Smooth muscle cell of the brain vasculature (primary cell): ENCODE data around the gene ZSCAN5C.
"Not testable (repeated sequence)": the region's sequence is repeated elsewhere in the genome, so short reads cannot be mapped to it uniquely, and the experiment has no call there.

Source experiments
- DNase-seq: peaks from one replicate; pipeline ENCODE4 v3.0.0-alpha.2; 2012; ENCODE audit warnings: low read depth, low spot score

The ZSCAN5C gene, protein sequence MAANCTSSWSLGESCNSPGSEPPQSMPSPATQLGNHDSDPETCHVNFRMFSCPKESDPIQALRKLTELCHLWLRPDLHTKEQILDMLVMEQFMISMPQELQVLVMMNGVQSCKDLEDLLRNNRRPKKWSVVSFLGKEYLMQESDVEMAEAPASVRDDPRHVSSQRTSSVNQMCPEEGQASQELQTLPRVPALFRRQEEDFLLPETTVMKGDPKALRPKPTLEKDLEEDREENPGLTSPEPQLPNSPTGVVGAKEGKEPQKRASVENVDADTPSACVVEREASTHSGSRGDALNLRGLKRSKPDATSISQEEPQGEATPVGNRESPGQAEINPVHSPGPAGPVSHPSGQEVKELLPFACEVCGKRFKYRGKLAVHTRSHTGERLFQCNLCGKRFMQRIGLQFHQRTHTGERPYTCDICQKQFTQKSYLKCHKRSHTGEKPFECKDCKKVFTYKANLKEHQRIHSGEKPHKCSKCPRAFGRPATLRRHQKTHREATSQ

DNA sequence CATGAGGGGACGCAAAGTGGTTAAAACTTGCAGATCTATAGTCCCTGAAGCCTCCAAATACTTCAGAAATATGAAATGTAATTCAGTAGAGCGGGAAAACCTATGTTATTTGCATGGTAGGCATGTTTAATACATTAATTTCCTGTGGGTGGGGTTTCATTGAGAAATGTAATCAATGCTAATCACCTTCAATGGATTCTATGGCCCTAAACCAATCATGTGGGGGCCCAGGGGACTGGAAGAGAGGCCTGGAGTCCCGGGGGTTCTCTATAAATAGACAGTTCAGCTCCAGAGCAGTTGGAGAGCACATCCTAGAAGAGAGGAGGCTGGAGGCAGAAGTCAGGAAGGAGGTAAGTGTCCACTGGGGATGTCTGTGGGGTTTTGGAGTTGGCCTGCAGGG is at the start of gene ZSCAN5C:
Gene ZSCAN5C, plus strand, starts transcription at position 301 of the 400 bp plus-strand sequence. CDS start 3,641 bp downstream, outside the sequence.
- DNase-seq, result no peak

DNA sequence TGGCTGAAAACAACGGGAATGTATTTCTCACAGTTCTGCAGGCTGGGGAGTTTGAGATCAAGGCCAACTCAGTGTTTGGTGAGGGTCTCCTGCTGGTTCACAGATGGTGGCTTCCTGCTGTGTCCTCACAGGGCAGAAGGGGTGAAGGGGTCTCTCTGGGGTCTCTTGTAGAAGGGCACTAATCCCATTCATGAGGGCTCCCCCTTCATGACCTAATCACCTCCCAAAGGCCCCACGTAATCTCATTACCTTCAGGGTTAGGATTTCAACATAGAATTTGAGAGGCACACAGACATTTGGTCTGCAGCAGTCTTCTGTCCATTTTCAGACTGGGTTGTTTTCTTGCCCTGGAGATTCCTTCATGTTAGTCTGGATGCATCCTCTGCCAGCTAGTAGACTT is 49.4 kb upstream of the ZSCAN5C start:
- no peak for DNase-seq

DNA sequence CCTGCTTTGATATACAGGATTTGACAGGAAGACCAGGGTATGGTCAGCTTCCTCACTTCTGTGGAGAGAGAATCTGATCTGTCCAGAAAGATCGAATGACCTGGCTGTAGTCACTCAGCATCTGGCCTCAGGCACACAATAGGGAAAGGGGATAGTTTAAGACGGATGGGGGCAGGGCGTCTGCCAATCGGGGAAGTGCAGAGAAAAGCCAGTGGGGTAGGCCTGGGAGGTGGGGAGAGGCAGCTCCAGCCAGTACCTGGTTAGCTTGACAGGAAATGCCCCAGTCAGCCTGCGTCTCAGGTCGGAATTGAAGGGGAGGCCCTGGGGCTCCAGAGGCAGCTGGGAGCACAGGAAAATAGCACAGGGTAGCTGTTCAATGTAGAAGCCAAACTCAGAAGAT is 48.6 kb upstream of the ZSCAN5C start:
- no peak for DNase-seq

DNA sequence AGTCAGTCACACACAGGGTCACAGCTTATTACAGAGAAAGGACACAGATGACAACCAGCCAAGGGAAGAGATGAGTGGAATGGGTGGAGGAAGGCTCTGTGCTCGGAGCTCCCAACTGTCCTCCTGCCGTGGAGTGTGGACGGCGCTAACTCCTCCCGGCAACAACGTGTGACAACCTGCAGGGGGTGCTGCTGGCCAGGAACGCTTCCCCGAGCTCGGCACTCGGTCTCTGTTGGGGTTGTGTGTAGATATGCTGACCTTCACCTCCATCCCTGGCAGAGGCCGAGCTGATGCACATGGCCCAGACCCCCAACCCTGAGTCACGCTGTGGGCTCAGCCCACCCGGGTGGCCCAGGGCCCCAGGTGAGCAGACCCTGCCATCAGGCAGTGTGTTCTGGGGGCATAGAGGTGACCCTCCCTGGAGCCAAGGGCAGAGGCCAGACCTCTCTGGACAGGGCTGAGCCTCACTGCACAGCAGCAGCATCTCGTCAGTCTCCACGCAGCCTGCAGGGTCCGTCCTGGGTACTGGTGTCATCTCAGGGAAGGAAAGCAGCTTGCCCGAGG is 46.9 kb upstream of the ZSCAN5C start:
- DNase-seq, result no peak

DNA sequence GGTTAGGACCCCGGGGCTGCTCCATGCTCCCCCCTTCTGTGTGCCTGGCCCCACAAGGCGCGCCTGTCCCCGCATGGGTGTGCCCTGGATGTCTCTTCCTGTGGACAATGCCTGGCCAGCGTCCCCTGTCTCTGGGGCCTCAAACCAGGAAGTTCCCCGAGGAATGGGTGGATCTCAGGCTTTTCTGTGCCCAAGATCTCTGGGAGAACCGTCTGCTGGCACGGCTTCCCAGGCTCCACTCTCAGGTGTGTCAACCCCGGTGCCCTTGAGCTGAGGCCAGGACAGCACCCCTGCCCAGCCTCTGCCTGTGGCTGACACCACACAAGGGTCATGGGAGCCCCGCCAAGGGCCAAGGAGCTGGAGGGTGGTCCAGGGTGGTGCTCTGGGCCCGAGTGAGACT is 45.3 kb upstream of the ZSCAN5C start:
- DNase-seq, result no peak

DNA sequence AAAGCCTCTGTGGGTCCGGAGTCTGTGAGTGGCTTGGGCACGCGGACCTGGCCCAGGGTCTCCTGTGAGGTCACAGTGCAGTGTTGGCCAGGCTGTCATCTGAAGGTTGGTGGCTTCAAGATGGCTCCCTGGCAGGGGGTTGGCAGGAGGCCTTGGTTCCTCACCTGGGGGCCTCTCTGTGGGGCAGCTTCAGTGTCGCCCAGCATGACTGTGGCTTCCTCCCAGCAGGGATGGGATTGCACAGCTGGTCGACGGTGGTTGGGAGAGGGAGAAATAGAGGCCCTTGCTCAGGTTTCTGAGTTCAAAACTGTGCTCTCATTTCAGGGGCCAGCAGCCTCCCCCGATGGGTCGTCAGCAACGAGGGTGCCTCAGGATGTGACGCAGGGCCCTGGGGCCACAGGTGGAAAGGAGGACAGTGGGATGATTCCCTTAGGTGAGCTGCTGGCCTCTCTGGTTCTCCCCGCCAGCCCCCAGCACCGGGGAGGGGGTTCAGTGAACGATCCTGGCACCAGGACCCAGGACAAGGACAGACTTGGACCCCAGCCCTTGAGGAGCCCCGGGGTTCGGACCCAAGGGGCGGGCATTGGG is 43.8 kb upstream of the ZSCAN5C start:
- DNase-seq, result no peak

DNA sequence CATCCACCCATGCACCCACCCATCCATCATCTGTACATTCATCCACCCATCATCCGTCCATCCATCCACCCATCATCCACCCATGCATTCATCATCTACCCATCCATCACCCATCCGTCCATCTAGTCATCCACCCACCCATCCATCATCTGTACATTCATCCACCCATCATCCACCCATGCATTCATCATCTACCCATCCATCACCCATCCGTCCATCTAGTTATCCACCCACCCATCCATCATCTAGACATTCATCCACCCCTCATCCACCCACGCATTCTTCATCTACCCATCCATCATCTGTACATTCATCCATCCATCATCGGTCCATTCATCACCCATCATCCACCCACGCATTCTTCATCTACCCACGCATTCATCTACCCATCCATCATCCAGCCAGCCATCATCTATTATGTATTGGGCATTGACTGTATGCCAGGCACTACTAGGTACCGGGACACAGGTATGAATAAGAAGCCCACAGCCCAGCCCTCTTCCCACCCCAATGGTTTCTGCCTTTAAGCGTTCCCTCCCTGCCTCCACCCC is 43.0 kb upstream of the ZSCAN5C start:
- no peak for DNase-seq

DNA sequence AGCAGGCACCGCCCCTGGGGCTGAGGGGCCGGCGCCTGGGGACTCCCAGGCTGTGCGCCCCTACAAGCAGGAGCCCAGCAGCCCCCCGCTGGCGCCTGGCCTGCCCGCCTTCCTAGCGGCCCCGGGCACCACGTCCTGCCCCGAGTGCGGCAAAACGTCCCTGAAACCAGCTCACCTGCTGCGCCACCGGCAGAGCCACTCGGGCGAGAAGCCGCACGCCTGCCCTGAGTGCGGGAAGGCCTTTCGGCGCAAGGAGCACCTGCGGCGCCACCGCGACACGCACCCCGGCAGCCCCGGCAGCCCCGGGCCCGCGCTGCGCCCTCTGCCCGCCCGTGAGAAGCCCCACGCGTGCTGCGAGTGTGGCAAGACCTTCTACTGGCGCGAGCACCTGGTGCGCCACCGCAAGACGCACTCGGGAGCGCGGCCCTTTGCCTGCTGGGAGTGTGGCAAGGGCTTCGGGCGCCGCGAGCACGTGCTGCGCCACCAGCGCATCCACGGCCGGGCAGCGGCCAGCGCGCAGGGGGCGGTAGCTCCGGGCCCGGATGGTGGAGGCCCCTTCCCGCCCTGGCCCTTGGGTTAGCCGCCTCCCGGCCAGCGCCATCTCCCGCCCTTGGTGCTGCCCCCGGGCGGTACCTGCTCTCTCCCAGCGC is 42.3 kb upstream of the ZSCAN5C start:
- DNase-seq, result no peak

DNA sequence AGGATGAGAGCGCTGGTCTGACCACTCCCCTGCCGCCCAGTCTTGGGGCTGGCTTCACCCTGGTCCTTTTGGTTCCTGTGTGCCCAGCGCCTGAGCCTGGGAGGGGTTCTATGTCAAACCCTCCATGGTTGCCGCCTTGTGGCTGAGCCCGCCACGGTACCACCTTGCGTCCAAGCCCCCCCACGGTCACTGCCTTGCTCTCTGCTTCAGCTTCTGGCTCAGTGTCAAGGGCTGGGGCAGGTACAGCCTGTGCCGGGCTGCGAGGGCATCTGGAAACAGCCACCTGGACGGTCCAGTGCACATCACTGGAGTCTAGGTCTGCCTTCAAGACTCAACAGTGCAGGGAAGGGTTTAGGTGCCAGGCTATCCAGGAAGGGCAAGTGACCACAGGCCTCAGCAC is 40.5 kb upstream of the ZSCAN5C start:
- DNase-seq, result no peak

DNA sequence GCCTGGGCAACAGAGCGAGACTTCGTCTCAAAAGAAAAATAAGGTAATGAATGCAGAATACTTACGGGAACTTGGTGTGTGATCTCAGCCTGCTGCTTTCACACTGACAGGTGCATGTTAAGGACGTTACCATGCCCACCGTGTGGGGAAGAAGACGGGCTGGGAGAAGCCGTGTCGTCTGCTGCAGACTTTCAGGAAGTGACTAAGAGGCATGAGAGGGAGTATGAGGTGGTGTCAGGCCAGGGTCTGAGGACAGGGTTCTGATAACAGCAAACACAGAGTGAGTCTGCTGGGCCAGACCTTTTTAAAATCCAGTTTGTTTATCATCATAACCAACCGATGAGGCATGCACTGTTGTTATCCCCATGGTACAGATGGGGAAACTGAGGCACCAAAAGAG is 39.8 kb upstream of the ZSCAN5C start:
- DNase-seq, result no peak

DNA sequence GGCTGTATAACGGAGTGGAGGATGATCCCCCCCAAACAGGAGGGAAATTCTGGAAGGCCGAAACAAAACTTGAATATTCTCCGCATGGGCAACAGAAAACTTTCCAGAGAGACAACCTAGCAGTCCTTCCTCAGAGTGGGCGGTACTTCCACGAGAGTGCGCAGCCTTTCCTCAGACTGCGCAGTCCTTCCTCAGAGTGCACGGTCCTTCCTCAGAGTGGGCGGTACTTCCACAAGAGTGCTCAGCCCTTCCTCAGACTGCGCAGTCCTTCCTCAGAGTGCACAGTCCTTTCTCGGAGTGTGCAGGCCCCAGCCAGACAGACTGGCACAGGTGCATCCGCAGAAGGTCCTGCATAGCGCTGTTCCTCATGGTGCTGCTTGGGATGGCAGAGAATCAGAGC is 39.0 kb upstream of the ZSCAN5C start:
- no peak for DNase-seq

DNA sequence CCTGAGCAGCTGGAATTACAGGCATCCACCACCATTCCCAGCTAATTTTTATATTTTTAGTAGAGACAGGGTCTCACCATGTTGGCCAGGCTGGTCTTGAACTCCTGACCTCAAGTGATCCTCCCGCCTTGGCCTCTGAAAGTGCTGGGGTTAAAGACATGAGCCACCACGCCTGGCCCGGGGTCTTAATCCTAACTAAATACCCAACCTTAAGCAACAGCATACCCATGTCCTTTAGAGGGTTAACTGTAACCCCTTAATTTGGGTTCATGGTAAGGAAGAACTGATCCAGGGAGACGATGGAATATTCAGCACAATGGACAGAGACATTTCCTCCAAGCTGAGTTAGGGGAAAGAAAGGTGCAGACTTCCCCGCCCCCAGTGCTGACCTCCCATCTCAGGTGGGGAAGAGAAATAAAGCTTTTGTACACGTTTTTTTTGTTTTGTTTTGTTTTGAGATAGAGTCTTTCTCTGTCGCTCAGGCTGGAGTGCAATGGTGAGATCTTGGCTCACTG is 35.0 kb upstream of the ZSCAN5C start:
- no peak for DNase-seq

DNA sequence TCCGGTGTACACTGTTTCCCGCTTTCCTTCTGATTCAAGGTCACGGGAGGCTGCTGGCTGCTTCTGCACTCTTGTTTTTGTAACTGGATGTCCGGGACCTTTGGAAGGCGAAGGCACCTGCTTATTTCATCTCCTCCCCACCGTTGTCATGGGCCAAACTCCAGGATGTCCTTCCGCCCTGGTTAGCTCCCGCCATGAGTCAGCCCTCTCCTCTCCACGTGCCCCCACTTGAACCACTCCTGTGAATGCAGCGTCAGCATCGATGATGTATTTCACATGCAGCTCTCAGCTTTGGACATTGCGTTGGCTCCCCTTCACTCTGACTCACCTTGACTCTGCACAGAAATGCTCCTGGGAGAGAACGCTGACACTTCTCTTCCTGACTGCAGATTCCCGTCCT is 31.8 kb upstream of the ZSCAN5C start:
- no peak for DNase-seq

DNA sequence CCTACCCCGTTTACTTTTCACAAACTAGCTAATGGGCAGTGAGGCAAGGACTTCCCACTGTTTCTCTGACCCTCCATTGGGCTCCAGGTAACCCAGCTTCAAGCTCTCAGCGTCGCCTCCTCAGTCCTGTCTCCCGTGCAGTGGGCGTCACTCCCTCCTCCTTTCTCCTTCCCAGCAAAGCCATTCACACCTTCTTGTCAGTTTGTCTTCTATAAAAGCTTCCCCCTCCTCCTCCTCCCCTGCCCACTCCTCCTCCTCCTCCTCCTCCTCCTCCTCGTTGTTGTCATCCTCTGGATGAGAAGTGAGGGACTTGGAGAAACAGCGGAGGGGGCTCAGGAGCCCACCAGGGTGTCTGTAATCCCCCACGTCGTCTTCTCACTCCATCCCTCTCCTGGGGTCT is 28.0 kb upstream of the ZSCAN5C start:
- no peak for DNase-seq

DNA sequence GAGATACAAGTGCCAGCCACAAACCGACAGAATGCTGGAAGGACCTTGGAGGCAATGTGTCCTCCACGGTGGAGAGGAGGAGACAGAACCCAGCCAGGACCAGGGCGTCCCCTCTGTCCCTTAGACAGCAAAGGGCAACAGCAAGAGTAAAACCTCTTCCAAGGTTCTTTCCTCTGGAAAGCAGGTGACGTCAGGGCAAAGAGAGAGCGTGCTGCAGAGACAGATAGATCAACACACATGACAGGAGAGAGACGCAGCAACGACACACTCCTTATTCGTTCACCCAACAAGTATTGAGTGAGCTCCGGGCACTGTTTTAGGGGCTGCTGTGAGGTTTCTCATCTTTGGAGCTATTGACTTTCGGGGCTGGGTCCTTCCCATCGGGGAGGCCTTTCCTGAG is 27.5 kb upstream of the ZSCAN5C start:
- DNase-seq, result no peak

DNA sequence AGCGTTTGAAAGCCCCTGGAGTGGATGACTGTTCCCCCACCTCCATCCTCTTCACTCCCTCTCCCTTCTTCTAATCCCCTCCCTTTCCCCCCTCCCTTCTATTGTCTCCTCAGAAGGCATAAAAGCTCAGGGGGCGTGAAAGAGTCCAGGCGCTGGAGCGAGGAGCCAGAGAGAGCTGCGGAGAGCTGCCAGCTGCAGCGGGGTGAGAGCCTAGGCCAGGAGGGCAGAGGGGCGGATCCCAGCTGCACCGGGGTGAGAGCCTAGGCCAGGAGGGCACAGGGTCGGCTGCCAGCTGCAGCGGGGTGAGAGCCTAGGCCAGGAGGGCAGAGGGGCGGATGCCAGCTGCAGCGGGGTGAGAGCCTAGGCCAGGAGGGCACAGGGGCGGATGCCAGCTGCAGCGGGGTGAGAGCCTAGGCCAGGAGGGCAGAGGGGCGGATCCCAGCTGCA is 26.2 kb upstream of the ZSCAN5C start, which contains the start of gene GALP:
Gene GALP, plus strand, starts transcription at position 148 of the 447 bp plus-strand sequence. CDS start 1,101 bp downstream, outside the sequence.
- not testable (repeated sequence) for DNase-seq

DNA sequence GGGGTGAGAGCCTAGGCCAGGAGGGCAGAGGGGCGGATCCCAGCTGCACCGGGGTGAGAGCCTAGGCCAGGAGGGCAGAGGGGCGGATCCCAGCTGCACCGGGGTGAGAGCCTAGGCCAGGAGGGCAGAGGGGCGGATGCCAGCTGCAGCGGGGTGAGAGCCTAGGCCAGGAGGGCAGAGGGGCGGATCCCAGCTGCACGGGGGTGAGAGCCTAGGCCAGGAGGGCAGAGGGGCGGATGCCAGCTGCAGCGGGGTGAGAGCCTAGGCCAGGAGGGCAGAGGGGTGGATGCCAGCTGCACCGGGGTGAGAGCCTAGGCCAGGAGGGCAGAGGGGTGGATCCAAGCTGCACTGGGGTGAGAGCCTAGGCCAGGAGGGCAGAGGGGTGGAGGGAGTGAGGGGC is 25.8 kb upstream of the ZSCAN5C start:
- not testable (repeated sequence) for DNase-seq

DNA sequence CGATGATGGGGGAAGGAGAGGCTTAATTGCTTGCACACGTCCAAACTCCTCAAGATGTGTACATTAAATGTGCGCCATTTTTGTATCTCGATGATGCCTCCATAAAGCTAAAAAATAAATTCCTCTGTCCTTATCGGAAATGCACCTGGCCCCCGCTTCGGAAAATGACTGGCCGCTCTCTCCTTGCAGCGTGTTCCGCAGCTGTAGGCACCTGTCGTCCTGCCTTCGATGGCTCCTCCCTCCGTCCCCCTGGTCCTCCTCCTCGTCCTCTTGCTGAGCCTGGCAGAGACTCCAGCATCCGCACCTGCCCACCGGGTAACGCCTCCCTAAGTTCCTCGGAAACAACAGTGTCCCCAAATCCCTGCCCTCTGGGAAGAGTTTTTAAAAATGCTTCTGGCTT is 25.2 kb upstream of the ZSCAN5C start:
- DNase-seq, result no peak

DNA sequence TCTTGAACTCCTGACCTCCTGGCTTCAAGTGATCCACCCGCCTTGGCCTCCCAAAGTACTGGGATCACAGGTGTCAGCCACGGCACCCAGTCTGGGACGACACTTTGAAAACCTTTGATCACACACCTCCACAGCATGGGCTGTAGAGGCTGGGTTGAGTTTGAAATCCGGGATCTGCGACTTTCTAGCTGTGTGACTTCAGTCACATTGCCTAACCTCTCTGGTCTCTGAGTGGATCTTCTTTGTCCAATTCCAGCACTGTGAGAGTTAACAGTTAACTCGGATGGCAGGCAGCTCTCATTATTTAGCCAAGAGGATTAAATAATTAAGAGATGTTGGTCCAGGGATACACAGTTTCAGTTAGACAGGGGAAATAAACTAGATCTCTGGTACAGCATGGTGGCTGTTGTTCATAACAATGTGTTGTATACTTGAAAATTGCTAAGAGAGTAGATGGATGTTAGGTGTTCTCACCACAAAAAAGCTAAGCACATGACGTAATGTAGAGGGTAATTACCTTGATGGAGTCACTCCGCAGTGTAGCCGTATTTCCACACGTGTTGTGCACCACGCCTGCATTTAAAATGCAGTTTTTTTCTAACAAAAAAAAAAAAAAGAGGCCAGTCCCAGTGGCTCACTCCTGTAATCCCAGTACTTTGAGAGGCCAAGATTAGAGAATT is 24.4 kb upstream of the ZSCAN5C start:
- no peak for DNase-seq

DNA sequence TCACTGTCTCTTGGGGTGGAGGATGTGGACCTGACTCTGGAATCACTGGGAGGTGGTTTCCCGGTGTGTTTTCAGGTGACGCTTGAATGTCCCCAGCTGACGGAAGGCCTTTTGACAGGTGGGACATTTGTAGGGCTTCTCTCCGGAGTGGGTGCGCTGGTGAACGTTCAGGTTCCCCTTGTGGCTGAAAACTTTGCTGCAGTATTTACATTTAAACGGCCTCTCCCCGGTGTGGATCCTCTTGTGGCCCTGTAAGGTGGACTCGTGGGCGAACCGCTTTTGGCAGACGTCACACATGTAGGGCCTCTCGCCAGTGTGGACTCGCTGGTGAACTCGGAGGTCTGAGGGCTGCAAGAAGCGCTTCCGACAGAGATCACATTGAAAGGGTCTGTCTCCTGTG is 12.3 kb upstream of the ZSCAN5C start:
- no peak for DNase-seq

DNA sequence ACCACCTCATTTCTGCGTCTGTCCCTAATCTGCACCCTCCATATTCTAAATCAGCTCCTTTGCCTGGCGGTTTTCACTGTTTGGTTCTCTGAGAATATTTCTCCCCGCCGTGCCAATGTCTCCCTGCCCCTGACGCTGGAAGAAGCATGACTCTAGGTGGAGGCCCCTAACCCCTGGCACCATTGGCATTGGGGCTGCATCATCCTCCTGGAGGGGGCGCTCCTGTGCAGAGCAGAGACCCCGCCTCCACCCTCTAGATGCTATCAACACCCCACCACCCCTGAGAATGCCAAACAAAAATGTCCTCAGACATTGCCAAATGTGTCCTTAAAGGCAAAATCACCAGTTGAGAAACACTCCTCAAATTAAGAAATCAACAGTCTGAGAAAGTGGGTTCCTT is 11.0 kb upstream of the ZSCAN5C start:
- DNase-seq, result no peak
